IPS DF 4.7 (cell line): ENCODE data around the gene PFDN1.

Experiments used
- DNase-seq: peaks from one replicate; pipeline ENCODE4 v3.0.0-alpha.2; 2013; ENCODE audit warnings: low spot score; ENCODE audit errors: extremely low read depth

PFDN1 gene

GRCh38 chr5:140328036-140328764 lies 25.3 kb upstream of the PFDN1 start:
- no peak for DNase-seq

GRCh38 chr5:140327589-140327988 lies 24.7 kb upstream of the PFDN1 start:
- DNase-seq, result no peak

- DNase-seq, result no peak
Observed at GRCh38 chr5:140325486-140325885, 22.6 kb upstream of the PFDN1 start.

GRCh38 chr5:140324617-140325241 lies 21.8 kb upstream of the PFDN1 start:
- DNase-seq, result no peak

- DNase-seq, result no peak
Observed at GRCh38 chr5:140324041-140324600, 21.2 kb upstream of the PFDN1 start.

- DNase-seq, result no peak
Observed at GRCh38 chr5:140322751-140323731, 20.1 kb upstream of the PFDN1 start.

GRCh38 chr5:140321796-140322195 lies 18.9 kb upstream of the PFDN1 start:
- no peak for DNase-seq

GRCh38 chr5:140319833-140320232 lies 16.9 kb upstream of the PFDN1 start:
- DNase-seq, result no peak

- no peak for DNase-seq
Observed at GRCh38 chr5:140318792-140319191, 15.9 kb upstream of the PFDN1 start.

GRCh38 chr5:140317859-140318258 lies 15.0 kb upstream of the PFDN1 start:
- DNase-seq, result no peak

- no peak for DNase-seq
Observed at GRCh38 chr5:140312791-140313189, 9.9 kb upstream of the PFDN1 start.

GRCh38 chr5:140312067-140312790 lies 9.3 kb upstream of the PFDN1 start:
- no peak for DNase-seq

GRCh38 chr5:140311011-140311467 lies 8.1 kb upstream of the PFDN1 start:
- DNase-seq, result no peak

- no peak for DNase-seq
Observed at GRCh38 chr5:140310434-140310833, 7.5 kb upstream of the PFDN1 start.

- no peak for DNase-seq
Observed at GRCh38 chr5:140309706-140310249, 6.9 kb upstream of the PFDN1 start.

- no peak for DNase-seq
Observed at GRCh38 chr5:140305471-140305870, 2.6 kb upstream of the PFDN1 start.

- DNase-seq, result no peak
Observed at GRCh38 chr5:140303966-140304365, 1.1 kb upstream of the PFDN1 start.

- DNase-seq, result no peak
Observed at GRCh38 chr5:140301136-140301535, 1.8 kb downstream of the PFDN1 start.

GRCh38 chr5:140299056-140299455 lies 3.8 kb downstream of the PFDN1 start:
- DNase-seq, result no peak

GRCh38 chr5:140298183-140298601 lies 4.7 kb downstream of the PFDN1 start:
- no peak for DNase-seq

GRCh38 chr5:140297283-140297682 lies 5.6 kb downstream of the PFDN1 start:
- DNase-seq, result no peak
